ENCODE results near the gene DNAI7. TPM values are rescaled to one million over a fixed set of nuclear protein-coding genes. Genes with fewer than 3 reads are reported as not detected.

DNAI7 gene
- total and polyA plus RNA-seq, 4 donors, result 0.07 to 0.17 (median 0.14) TPM; not detected in 1

GRCh38 chr12:25207411-25207810 lies 12.5 kb upstream of the DNAI7 start (continued):
- TF ChIP-seq REST (IDR thresholded peaks at IDR 0.05), result no peak

- Histone ChIP-seq H3K4me3 (ENCODE audit: low read depth in 1 of 3, low read length in 3 of 3) (no peak overlapping the region), H3K9ac (ENCODE audit: low read depth in 1 of 2, low read length in 2 of 2) (no peak overlapping the region), H3K4me1 (ENCODE audit: control insufficient read depth in 4 of 4, insufficient read depth in 4 of 4, low read length in 3 of 4) (peaks cover 0 to 4% (median 0%) of the 10 kb centered on the region in 4 donors), H3K27ac (ENCODE audit: low read depth in 1 of 2, low read length in 2 of 2) (no peak overlapping the region), H3K27me3 (ENCODE audit: control insufficient read depth in 4 of 4, insufficient read depth in 4 of 4, low read length in 3 of 4) (no peaks in the 10 kb centered on the region), H3K36me3 (ENCODE audit: control insufficient read depth in 4 of 4, insufficient read depth in 3 of 4, low read depth in 1 of 4, low read length in 3 of 4) (peaks cover 0 to 15% (median 2%) of the 10 kb centered on the region in 4 donors), H3K9me3 (ENCODE audit: control insufficient read depth in 4 of 4, low read length in 3 of 4) (no peaks in the 10 kb centered on the region)
- TF ChIP-seq HNF4G (IDR thresholded peaks at IDR 0.05), result no peak
- TF ChIP-seq YY1 (IDR thresholded peaks at IDR 0.05), result no peak
- TF ChIP-seq REST (IDR thresholded peaks at IDR 0.05), result no peak
- no peak for TF ChIP-seq FOXA2 (IDR thresholded peaks at IDR 0.05)
- TF ChIP-seq SP1 (IDR thresholded peaks at IDR 0.05), result no peak
- WGBS, result 85% methylated on average over 2 of the region's 2 CpGs
- DNase-seq (ENCODE audit: low spot score), result no peak
Measured at GRCh38 chr12:25202137-25202536, 7.2 kb upstream of the DNAI7 start.

GRCh38 chr12:25200703-25201102 lies 5.7 kb upstream of the DNAI7 start:
- TF ChIP-seq NR2F2 (IDR thresholded peaks at IDR 0.05) (no peak), SP1 (IDR thresholded peaks at IDR 0.05) (no peak), RXRA (IDR thresholded peaks at IDR 0.05) (no peak), EGR1 (IDR thresholded peaks at IDR 0.05; ENCODE audit: low read depth in 2 of 2) (no peak), ATF3 (IDR thresholded peaks at IDR 0.05) (no peak), FOXA1 (IDR thresholded peaks at IDR 0.05) (no peak)
- Histone ChIP-seq H3K9ac (ENCODE audit: low read depth in 1 of 2, low read length in 2 of 2) (no peak overlapping the region), H3K36me3 (ENCODE audit: control insufficient read depth in 4 of 4, insufficient read depth in 3 of 4, low read depth in 1 of 4, low read length in 3 of 4) (peaks cover 0 to 8% (median 1%) of the 10 kb centered on the region in 4 donors), H3K27me3 (ENCODE audit: control insufficient read depth in 4 of 4, insufficient read depth in 4 of 4, low read length in 3 of 4) (no peaks in the 10 kb centered on the region), H3K27ac (ENCODE audit: low read depth in 1 of 2, low read length in 2 of 2) (no peak overlapping the region), H3K9me3 (ENCODE audit: control insufficient read depth in 4 of 4, low read length in 3 of 4) (no peaks in the 10 kb centered on the region), H3K4me1 (ENCODE audit: control insufficient read depth in 4 of 4, insufficient read depth in 4 of 4, low read length in 3 of 4) (peaks cover 0 to 9% (median 6%) of the 10 kb centered on the region in 4 donors), H3K4me3 (ENCODE audit: low read depth in 1 of 3, low read length in 3 of 3) (no peak overlapping the region)
- 78% methylated on average over 1 of the region's 1 CpG for WGBS
- no peak for DNase-seq (ENCODE audit: low spot score)

Data from liver (tissue), 9 donors.